SK-N-SH treated with all-trans-retinoic acid at 6 μM for 48 hours (cell line): ENCODE measurements around the gene KLF6.

Source experiments
- ATAC-seq: fragments of 200-7000 bp; cut with Tn5 transposase; 3 replicates; pipeline ENCODE4 v1.9.1; 2020; ENCODE audit warnings: mild to moderate bottlenecking, moderate library complexity
- ARNTL ChIP-seq: fragments of 450-650 bp; formaldehyde crosslinking; IDR thresholded peaks from 2 replicates; pipeline ENCODE4 v1.5.0; 2020; ENCODE audit warnings: low read depth, mild to moderate bottlenecking, moderate library complexity, borderline replicate concordance
- BACH2 ChIP-seq: fragments of 250-450 bp; sonication (Bioruptor Pico); IDR thresholded peaks from 2 replicates; pipeline ENCODE4 v1.9.0; 2021; ENCODE audit warnings: mild to moderate bottlenecking, borderline replicate concordance
- ESRRG ChIP-seq: fragments of 250-450 bp; sonication (Bioruptor Pico); IDR thresholded peaks from 2 replicates; pipeline ENCODE4 v1.6.1; 2021; ENCODE audit warnings: mild to moderate bottlenecking
- GLIS3 ChIP-seq: fragments of 250-450 bp; sonication (Bioruptor Pico); IDR thresholded peaks from 2 replicates; pipeline ENCODE4 v1.5.0; 2020; ENCODE audit warnings: mild to moderate bottlenecking, moderate library complexity
- ISL1 ChIP-seq: fragments of 250-450 bp; sonication (Bioruptor Pico); IDR thresholded peaks from 2 replicates; pipeline ENCODE4 v2.1.2; 2022; ENCODE audit warnings: mild to moderate bottlenecking, moderate library complexity
- OSR1 ChIP-seq: fragments of 250-450 bp; sonication (Bioruptor Pico); IDR thresholded peaks from 2 replicates; pipeline ENCODE4 v1.8.0; 2022; ENCODE audit warnings: moderate library complexity, mild to moderate bottlenecking, inconsistent platforms
- PPARA ChIP-seq: fragments of 250-450 bp; sonication (Bioruptor Pico); IDR thresholded peaks from 2 replicates; pipeline ENCODE4 v1.5.0; 2020; ENCODE audit warnings: mild to moderate bottlenecking, borderline replicate concordance
- RARB ChIP-seq: fragments of 250-450 bp; sonication (Bioruptor Pico); IDR thresholded peaks from 2 replicates; pipeline ENCODE4 v1.8.0; 2021; ENCODE audit warnings: mild to moderate bottlenecking, moderate library complexity
- TCF4 ChIP-seq: fragments of 250-450 bp; sonication (Bioruptor Pico); IDR thresholded peaks from 2 replicates; pipeline ENCODE4 v1.8.0; 2021; ENCODE audit warnings: mild to moderate bottlenecking, moderate library complexity, borderline replicate concordance
- TOX ChIP-seq: fragments of 250-450 bp; sonication (Bioruptor Pico); IDR thresholded peaks from 2 replicates; pipeline ENCODE4 v1.8.0; 2021; ENCODE audit warnings: mild to moderate bottlenecking, moderate library complexity, borderline replicate concordance
- TSHZ2 ChIP-seq: fragments of 250-450 bp; sonication (Bioruptor Pico); IDR thresholded peaks from 2 replicates; pipeline ENCODE4 v1.5.0; 2020; ENCODE audit warnings: mild to moderate bottlenecking, moderate library complexity
- ZC3H10 ChIP-seq: fragments of 250-450 bp; sonication (Bioruptor Pico); IDR thresholded peaks from 2 replicates; pipeline ENCODE4 v1.5.1; 2021; ENCODE audit warnings: mild to moderate bottlenecking, moderate library complexity
- ZFP3 ChIP-seq: fragments of 250-450 bp; sonication (Bioruptor Pico); IDR thresholded peaks from 2 replicates; pipeline ENCODE4 v1.5.0; 2020; ENCODE audit warnings: mild to moderate bottlenecking, moderate library complexity
- ZFP30 ChIP-seq: fragments of 450-650 bp; formaldehyde crosslinking; IDR thresholded peaks from 2 replicates; pipeline ENCODE4 v1.5.0; 2022; ENCODE audit warnings: mild to moderate bottlenecking, moderate library complexity
- ZNF565 ChIP-seq: fragments of 450-650 bp; formaldehyde crosslinking; conservative IDR thresholded peaks from 2 replicates; pipeline ENCODE4 v1.5.0; 2020; ENCODE audit warnings: low read depth, mild to moderate bottlenecking, moderate library complexity
- ZNF70 ChIP-seq: fragments of 450-650 bp; formaldehyde crosslinking; IDR thresholded peaks from 2 replicates; pipeline ENCODE4 v1.5.0; 2020; ENCODE audit warnings: mild to moderate bottlenecking, moderate library complexity
- ZNF8 ChIP-seq: fragments of 450-650 bp; formaldehyde crosslinking; IDR thresholded peaks from 2 replicates; pipeline ENCODE4 v1.5.0; 2020; ENCODE audit warnings: mild to moderate bottlenecking, moderate library complexity
- TF ChIP-seq, protein P1 (sequence below): fragments of 250-450 bp; sonication (Bioruptor Pico); IDR thresholded peaks from 2 replicates; pipeline ENCODE4 v1.5.1; 2020; ENCODE audit warnings: low read depth, mild to moderate bottlenecking, moderate library complexity
- TF ChIP-seq, protein P2 (sequence below): fragments of 250-450 bp; sonication (Bioruptor Pico); IDR thresholded peaks from 2 replicates; pipeline ENCODE4 v1.5.1; 2021; ENCODE audit warnings: mild to moderate bottlenecking, moderate library complexity
- TF ChIP-seq, protein P3 (sequence below): fragments of 250-450 bp; sonication (Bioruptor Pico); IDR thresholded peaks from 2 replicates; pipeline ENCODE4 v1.8.0; 2021; ENCODE audit warnings: low read depth, mild to moderate bottlenecking, moderate library complexity, borderline replicate concordance

KLF6 gene

GRCh38 chr10:3727268-3727667 lies 57.7 kb downstream of the KLF6 start:
- no peak for ATAC-seq
- TF ChIP-seq ZNF70 (CRISPR knock-in tag) (no peak), ZNF8 (CRISPR knock-in tag) (no peak), PPARA (CRISPR knock-in tag) (no peak), ESRRG (CRISPR knock-in tag) (no peak), GLIS3 (CRISPR knock-in tag) (no peak), ZFP3 (CRISPR knock-in tag) (no peak), TCF4 (no peak), RARB (CRISPR knock-in tag) (no peak), ARNTL (CRISPR knock-in tag) (no peak), ZNF565 (CRISPR knock-in tag) (no peak), ISL1 (no peak), ZC3H10 (CRISPR knock-in tag) (no peak), TOX (no peak), TSHZ2 (no peak), OSR1 (CRISPR knock-in tag) (no peak), BACH2 (no peak), ZFP30 (CRISPR knock-in tag) (no peak)
- TF ChIP-seq, protein P1, sequence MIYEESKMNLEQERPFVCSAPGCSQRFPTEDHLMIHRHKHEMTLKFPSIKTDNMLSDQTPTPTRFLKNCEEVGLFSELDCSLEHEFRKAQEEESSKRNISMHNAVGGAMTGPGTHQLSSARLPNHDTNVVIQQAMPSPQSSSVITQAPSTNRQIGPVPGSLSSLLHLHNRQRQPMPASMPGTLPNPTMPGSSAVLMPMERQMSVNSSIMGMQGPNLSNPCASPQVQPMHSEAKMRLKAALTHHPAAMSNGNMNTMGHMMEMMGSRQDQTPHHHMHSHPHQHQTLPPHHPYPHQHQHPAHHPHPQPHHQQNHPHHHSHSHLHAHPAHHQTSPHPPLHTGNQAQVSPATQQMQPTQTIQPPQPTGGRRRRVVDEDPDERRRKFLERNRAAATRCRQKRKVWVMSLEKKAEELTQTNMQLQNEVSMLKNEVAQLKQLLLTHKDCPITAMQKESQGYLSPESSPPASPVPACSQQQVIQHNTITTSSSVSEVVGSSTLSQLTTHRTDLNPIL (CRISPR knock-in tag) = no peak
- TF ChIP-seq, protein P2, sequence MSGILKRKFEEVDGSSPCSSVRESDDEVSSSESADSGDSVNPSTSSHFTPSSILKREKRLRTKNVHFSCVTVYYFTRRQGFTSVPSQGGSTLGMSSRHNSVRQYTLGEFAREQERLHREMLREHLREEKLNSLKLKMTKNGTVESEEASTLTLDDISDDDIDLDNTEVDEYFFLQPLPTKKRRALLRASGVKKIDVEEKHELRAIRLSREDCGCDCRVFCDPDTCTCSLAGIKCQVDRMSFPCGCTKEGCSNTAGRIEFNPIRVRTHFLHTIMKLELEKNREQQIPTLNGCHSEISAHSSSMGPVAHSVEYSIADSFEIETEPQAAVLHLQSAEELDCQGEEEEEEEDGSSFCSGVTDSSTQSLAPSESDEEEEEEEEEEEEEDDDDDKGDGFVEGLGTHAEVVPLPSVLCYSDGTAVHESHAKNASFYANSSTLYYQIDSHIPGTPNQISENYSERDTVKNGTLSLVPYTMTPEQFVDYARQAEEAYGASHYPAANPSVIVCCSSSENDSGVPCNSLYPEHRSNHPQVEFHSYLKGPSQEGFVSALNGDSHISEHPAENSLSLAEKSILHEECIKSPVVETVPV (CRISPR knock-in tag) = no peak
- TF ChIP-seq, protein P3, sequence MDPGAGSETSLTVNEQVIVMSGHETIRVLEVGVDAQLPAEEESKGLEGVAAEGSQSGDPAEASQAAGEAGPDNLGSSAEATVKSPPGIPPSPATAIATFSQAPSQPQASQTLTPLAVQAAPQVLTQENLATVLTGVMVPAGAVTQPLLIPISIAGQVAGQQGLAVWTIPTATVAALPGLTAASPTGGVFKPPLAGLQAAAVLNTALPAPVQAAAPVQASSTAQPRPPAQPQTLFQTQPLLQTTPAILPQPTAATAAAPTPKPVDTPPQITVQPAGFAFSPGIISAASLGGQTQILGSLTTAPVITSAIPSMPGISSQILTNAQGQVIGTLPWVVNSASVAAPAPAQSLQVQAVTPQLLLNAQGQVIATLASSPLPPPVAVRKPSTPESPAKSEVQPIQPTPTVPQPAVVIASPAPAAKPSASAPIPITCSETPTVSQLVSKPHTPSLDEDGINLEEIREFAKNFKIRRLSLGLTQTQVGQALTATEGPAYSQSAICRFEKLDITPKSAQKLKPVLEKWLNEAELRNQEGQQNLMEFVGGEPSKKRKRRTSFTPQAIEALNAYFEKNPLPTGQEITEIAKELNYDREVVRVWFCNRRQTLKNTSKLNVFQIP (CRISPR knock-in tag) = no peak
- TF ChIP-seq, all 23 proteins: peak for 0
